T-helper 17 cell (primary cell): ENCODE measurements around the gene MOGAT3. TPM values are rescaled to one million over a fixed set of nuclear protein-coding genes. Genes with fewer than 3 reads are reported as not detected.

Experiments used
- ATAC-seq: fragments of 150-1000 bp; cut with Tn5 transposase; 2 replicates; pipeline ENCODE4 v1.10.0; 2021; ENCODE audit warnings: mild to moderate bottlenecking, moderate library complexity
- DNase-seq, 3 donors: peaks; one replicate each; pipeline versions ENCODE4 v3.0.0 to v3.0.0-alpha.2; 2020 to 2021
- H3K9me3 ChIP-seq: one replicate; pipeline ENCODE4 v1.7.0; 2013; ENCODE audit warnings: low read length, mild to moderate bottlenecking; ENCODE audit not compliant: control insufficient read depth, poor library complexity, severe bottlenecking
- H3K27ac Mint-ChIP-seq: one replicate; pipeline ENCODE4 v1.8.0; 2022; ENCODE audit warnings: mild to moderate bottlenecking, moderate library complexity, mixed read lengths
- H3K27me3 Mint-ChIP-seq: one replicate; pipeline ENCODE4 v1.8.0; 2022; ENCODE audit warnings: mixed read lengths
- H3K36me3 Mint-ChIP-seq: one replicate; pipeline ENCODE4 v1.8.0; 2022; ENCODE audit warnings: low read depth, mixed read lengths
- H3K4me1 Mint-ChIP-seq: one replicate; pipeline ENCODE4 v1.8.0; 2022; ENCODE audit warnings: mild to moderate bottlenecking, mixed read lengths
- H3K4me3 Mint-ChIP-seq: one replicate; pipeline ENCODE4 v1.8.0; 2022; ENCODE audit warnings: mild to moderate bottlenecking, moderate library complexity, mixed read lengths
- total RNA-seq, 4 donors: library from RNA in 2 of 4; stranded (reverse) in 2 of 4; gene quantifications; one replicate each; pipeline ENCODE4 v1.2.3 and lab custom pipeline; 2022 to 2026

The MOGAT3 gene
- total RNA-seq, 2 donors from 2014 or later, result not detected

- H3K27me3 Mint-ChIP-seq, result no peaks in the 10 kb centered on the region
- no peak overlapping the region for H3K27ac Mint-ChIP-seq
- H3K36me3 Mint-ChIP-seq, result peaks cover 2% of the 10 kb centered on the region
- DNase-seq, result no peak
- no peaks in the 10 kb centered on the region for H3K9me3 ChIP-seq
- ATAC-seq, result no peak
- peaks cover 20% of the 10 kb centered on the region for H3K4me1 Mint-ChIP-seq
- no peak overlapping the region for H3K4me3 Mint-ChIP-seq
Observed at GRCh38 chr7:101222275-101222830, 21.5 kb upstream of the MOGAT3 start.

DNA sequence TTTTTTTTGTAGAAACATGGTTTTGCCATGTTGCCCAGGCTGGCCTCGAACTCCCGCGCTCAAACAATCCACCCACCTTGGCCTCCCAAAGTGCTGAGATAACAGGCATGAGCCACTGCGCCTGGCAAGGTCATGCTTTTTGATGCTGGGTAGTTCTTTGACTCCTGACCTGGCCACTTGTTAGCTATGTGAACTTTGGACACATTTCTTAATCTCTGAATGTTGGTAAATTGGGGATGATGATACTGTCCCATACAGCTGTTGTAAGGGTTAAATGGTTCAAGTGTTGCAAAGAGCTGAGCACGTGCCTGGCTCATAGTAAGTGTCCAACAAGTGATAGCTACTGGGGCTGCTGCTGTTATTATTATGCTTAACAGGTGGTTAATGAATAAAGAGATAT lies 19.5 kb upstream of the MOGAT3 start:
- no peak for ATAC-seq
- Mint-ChIP-seq H3K4me1 (peaks cover 32% of the 10 kb centered on the region), H3K27ac (no peak overlapping the region), H3K4me3 (peak overlapping the region; percentile 21), H3K36me3 (peaks cover 2% of the 10 kb centered on the region), H3K27me3 (no peaks in the 10 kb centered on the region)
- DNase-seq, result no peak
- no peaks in the 10 kb centered on the region for H3K9me3 ChIP-seq

GRCh38 chr7:101218236-101219125 lies 17.6 kb upstream of the MOGAT3 start:
- Mint-ChIP-seq H3K4me1 (peaks cover 32% of the 10 kb centered on the region), H3K27ac (peak overlapping the region; percentile 96)

DNA sequence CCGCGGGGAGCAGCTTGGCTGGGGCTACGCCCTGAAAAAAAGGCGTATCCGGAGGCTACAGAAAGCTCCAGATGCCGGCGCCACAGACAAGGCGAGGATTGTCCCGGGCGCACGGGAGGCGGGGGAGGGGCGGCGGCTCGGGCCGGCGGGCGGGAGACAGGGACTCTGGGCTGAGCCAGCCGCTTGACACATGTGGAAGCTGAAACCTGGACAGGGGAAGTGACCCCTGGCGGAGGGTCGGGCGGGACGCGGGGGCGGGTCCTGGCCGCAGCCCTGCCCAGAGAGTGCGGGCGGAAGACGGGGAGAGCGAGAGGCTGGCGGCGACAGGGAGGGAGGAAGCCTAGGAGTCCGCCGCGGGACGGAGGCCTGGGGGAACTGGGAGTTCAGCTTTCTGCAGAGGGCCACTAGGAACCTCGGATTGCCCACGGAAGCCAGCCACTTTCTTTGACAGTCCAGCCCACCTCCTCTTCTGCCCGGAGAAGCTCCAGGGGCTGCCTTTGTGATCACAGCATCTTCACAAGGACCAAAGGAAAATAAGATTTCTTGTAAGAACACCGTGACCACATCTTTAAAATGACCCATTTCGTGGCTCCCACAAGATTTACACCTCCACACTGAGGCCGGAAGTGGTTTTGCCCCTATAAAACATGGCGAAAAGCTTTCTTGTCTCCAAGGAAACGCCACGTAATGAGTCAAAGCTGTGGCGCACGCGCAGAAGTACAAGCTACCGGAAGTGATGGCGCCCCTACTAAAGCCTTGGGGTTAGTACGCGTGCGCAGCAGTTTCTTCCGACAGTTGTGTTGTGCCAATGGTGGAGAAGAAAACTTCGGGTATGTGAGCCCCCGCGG lies 16.8 kb upstream of the MOGAT3 start, which contains the start of the genes PLOD3 and ZNHIT1:
PLOD3 (minus strand) TSS at position 194 of the 848 bp plus-strand sequence. CDS start 307 bp downstream, outside the sequence.
ZNHIT1 (plus strand) TSS at position 778 of the 848 bp plus-strand sequence; CDS start at position 809, 31 bp downstream.
- no peaks in the 10 kb centered on the region for H3K9me3 ChIP-seq
- peaks cover 32% of the 10 kb centered on the region for H3K4me1 Mint-ChIP-seq
- peak; percentile 89 to 91 (median 91) for DNase-seq
- no peaks in the 10 kb centered on the region for H3K36me3 Mint-ChIP-seq
- peak within 1 kb of the TSS; percentile 92 for H3K4me3 Mint-ChIP-seq
- no peaks in the 10 kb centered on the region for H3K27me3 Mint-ChIP-seq
- H3K27ac Mint-ChIP-seq, result peak within 1 kb of the TSS; percentile 96
- ATAC-seq, result peak; percentile 79

More at GRCh38 chr7:101218236-101219125, 17.6 kb upstream of the MOGAT3 start:
- H3K36me3 Mint-ChIP-seq, result no peaks in the 10 kb centered on the region
- peak overlapping the region; percentile 92 for H3K4me3 Mint-ChIP-seq
- DNase-seq (no peak), ATAC-seq (no peak)
- H3K9me3 ChIP-seq, result no peaks in the 10 kb centered on the region
- H3K27me3 Mint-ChIP-seq, result no peaks in the 10 kb centered on the region

- Mint-ChIP-seq H3K4me1 (peaks cover 29% of the 10 kb centered on the region), H3K27ac (peak overlapping the region; percentile 57), H3K36me3 (no peaks in the 10 kb centered on the region), H3K27me3 (no peaks in the 10 kb centered on the region), H3K4me3 (peak overlapping the region; percentile 92)
- ATAC-seq (no peak), DNase-seq (no peak)
- H3K9me3 ChIP-seq, result no peaks in the 10 kb centered on the region
Observed at GRCh38 chr7:101216860-101217387, 16.1 kb upstream of the MOGAT3 start.

DNA sequence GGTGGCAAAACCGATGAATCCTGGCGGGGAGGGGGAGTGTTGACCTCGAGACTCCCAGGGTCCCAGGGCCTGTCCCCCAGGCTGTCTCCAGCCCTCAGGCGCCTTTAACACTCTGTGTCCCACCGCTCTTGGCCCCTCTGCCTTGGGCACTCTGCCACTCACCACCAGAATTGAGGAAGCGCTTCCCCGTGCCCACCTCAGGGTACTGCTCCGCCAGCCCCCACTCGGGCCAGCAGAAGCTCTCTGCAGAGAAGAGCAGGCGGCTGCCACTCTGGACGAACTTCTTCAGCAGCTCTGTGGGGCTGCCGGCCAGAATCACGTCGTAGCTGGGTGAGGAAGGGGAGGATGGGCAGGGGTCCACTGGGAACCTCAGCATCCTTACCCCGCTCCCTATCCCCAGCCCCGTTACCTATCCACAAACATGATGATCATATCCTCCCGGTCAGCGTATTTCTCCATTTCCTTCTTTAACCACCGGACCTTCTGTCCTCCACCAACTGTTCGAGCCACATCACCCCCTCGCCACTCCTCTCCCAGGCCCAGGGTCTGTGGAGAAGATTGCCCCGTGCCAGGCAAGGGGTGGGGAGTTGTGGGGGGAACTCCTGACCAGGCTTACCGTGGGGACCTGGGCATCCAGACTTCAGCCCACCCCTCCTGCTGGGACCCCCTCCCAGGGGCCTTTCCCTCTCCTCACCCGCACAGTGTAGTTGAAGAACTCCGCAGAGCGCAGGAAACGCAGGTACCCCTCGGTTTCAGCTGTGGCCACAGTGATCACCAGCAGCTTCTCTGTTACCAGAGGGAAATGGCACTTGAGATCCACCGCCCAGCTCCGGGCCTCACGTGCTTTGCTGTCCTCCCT lies 15.4 kb upstream of the MOGAT3 start:
- H3K36me3 Mint-ChIP-seq, result no peaks in the 10 kb centered on the region
- DNase-seq (no peak), ATAC-seq (no peak)
- no peaks in the 10 kb centered on the region for H3K9me3 ChIP-seq
- peaks cover 26% of the 10 kb centered on the region for H3K4me1 Mint-ChIP-seq
- peak overlapping the region; percentile 92 for H3K4me3 Mint-ChIP-seq
- peak overlapping the region; percentile 57 for H3K27ac Mint-ChIP-seq
- no peaks in the 10 kb centered on the region for H3K27me3 Mint-ChIP-seq

- Mint-ChIP-seq H3K27me3 (no peaks in the 10 kb centered on the region), H3K36me3 (peaks cover 3% of the 10 kb centered on the region), H3K4me1 (peaks cover 14% of the 10 kb centered on the region), H3K27ac (no peak overlapping the region), H3K4me3 (no peak overlapping the region)
- DNase-seq (no peak), ATAC-seq (no peak)
- H3K9me3 ChIP-seq, result no peaks in the 10 kb centered on the region
Observed at GRCh38 chr7:101212014-101212413, 11.2 kb upstream of the MOGAT3 start.

- no peak for DNase-seq
- H3K27me3 Mint-ChIP-seq, result no peaks in the 10 kb centered on the region
- H3K4me3 Mint-ChIP-seq, result no peak overlapping the region
- peaks cover 10% of the 10 kb centered on the region for H3K4me1 Mint-ChIP-seq
- no peaks in the 10 kb centered on the region for H3K9me3 ChIP-seq
- H3K27ac Mint-ChIP-seq, result no peak overlapping the region
- ATAC-seq, result no peak
- peaks cover 3% of the 10 kb centered on the region for H3K36me3 Mint-ChIP-seq
Observed at GRCh38 chr7:101211501-101211900, 10.7 kb upstream of the MOGAT3 start.

- Mint-ChIP-seq H3K4me1 (peaks cover 3% of the 10 kb centered on the region), H3K36me3 (peaks cover 6% of the 10 kb centered on the region), H3K27ac (no peak overlapping the region), H3K4me3 (no peak overlapping the region), H3K27me3 (no peaks in the 10 kb centered on the region)
- DNase-seq (no peak), ATAC-seq (no peak)
- H3K9me3 ChIP-seq, result no peaks in the 10 kb centered on the region
Observed at GRCh38 chr7:101210143-101210542, 9.3 kb upstream of the MOGAT3 start.

DNA sequence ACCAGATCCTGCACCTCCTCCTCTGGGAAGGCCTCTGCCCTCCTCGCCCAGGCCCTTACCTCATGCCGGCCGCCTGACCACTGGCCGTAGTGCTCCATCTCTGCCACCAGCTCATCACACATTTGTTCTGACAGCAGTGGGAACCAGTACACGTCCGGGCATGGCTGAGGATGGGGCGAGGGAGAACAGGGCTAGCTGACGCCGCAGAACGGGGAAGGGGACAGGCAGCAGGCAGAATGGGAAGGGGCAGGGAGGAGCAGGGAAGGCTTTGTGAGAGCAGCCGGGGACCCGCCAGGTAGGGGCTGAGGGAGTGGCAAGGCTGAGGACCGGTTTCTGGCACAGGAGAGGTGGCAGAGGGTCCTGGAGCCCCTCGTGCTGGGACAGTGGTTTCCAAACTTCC lies 8.0 kb upstream of the MOGAT3 start:
- no peaks in the 10 kb centered on the region for H3K27me3 Mint-ChIP-seq
- H3K4me3 Mint-ChIP-seq, result no peak overlapping the region
- H3K9me3 ChIP-seq, result no peaks in the 10 kb centered on the region
- H3K36me3 Mint-ChIP-seq, result peaks cover 7% of the 10 kb centered on the region
- H3K27ac Mint-ChIP-seq, result no peak overlapping the region
- H3K4me1 Mint-ChIP-seq, result peaks cover 4% of the 10 kb centered on the region
- no peak for DNase-seq
- ATAC-seq, result no peak

- Mint-ChIP-seq H3K4me3 (no peak overlapping the region), H3K27me3 (peaks cover 7% of the 10 kb centered on the region), H3K27ac (no peak overlapping the region), H3K36me3 (peaks cover 8% of the 10 kb centered on the region), H3K4me1 (peaks cover 8% of the 10 kb centered on the region)
- ATAC-seq, result no peak
- H3K9me3 ChIP-seq, result no peaks in the 10 kb centered on the region
- no peak for DNase-seq
Observed at GRCh38 chr7:101207459-101207858, 6.6 kb upstream of the MOGAT3 start.

DNA sequence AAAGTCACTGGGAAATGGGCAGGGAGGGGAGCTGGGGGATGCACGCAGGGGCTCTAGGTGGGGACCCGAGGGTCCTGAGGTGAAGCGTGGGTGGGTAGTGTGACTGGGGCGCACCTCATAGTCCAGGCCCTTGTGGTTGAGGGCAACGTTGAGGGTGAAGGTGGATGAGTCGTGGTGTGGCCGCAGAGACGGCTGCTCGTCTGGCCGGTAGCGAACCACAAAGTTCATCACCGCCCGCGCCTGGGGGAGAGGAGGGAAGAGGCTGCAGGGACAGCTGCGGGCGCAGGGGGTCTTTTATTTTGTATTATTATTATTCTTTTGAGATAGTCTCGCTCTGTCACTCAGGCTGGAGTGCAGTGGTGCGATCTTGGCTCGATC lies 5.8 kb upstream of the MOGAT3 start:
- peaks cover 8% of the 10 kb centered on the region for H3K4me1 Mint-ChIP-seq
- H3K4me3 Mint-ChIP-seq, result no peak overlapping the region
- peaks cover 8% of the 10 kb centered on the region for H3K36me3 Mint-ChIP-seq
- ATAC-seq (no peak), DNase-seq (no peak)
- H3K9me3 ChIP-seq, result no peaks in the 10 kb centered on the region
- peaks cover 9% of the 10 kb centered on the region for H3K27me3 Mint-ChIP-seq
- H3K27ac Mint-ChIP-seq, result no peak overlapping the region
